ENCODE measurements around the gene TWSG1.
"Not testable (repeated sequence)": the region's sequence is repeated elsewhere in the genome, so short reads cannot be mapped to it uniquely, and the experiment has no call there.

Gene TWSG1

GRCh38 chr18:9400197-9400596 is 65.6 kb downstream of the TWSG1 start:
- FAIRE-seq: no peak

- no peak for FAIRE-seq
These were observed 66.6 kb downstream of the TWSG1 start for GRCh38 chr18:9401176-9401575.

- FAIRE-seq: not testable (repeated sequence)
These were observed 67.9 kb downstream of the TWSG1 start for GRCh38 chr18:9402358-9403007.

GRCh38 chr18:9403795-9404564 is 69.4 kb downstream of the TWSG1 start:
- FAIRE-seq: no peak

- no peak for FAIRE-seq
These were observed 70.0 kb downstream of the TWSG1 start for GRCh38 chr18:9404565-9405060.

- no peak for FAIRE-seq
These were observed 70.6 kb downstream of the TWSG1 start for GRCh38 chr18:9405130-9405529.

GRCh38 chr18:9405977-9406376 is 71.4 kb downstream of the TWSG1 start:
- no peak for FAIRE-seq

GRCh38 chr18:9410515-9410914 is 75.9 kb downstream of the TWSG1 start:
- FAIRE-seq: no peak

GRCh38 chr18:9413576-9413975 is 79.0 kb downstream of the TWSG1 start:
- no peak for FAIRE-seq

GRCh38 chr18:9416563-9417072 is 82.0 kb downstream of the TWSG1 start:
- FAIRE-seq: no peak

- FAIRE-seq: no peak
These were observed 82.7 kb downstream of the TWSG1 start for GRCh38 chr18:9417073-9417851.

- FAIRE-seq: no peak
These were observed 83.6 kb downstream of the TWSG1 start for GRCh38 chr18:9418047-9418690.

GRCh38 chr18:9419956-9420631 is 85.5 kb downstream of the TWSG1 start:
- FAIRE-seq: no peak

- FAIRE-seq: no peak
These were observed 86.7 kb downstream of the TWSG1 start for GRCh38 chr18:9421096-9421900.

- FAIRE-seq: no peak
These were observed 87.3 kb downstream of the TWSG1 start for GRCh38 chr18:9421901-9422327.

- no peak for FAIRE-seq
These were observed 88.4 kb downstream of the TWSG1 start for GRCh38 chr18:9422816-9423519.

- FAIRE-seq: not testable (repeated sequence)
These were observed 89.1 kb downstream of the TWSG1 start for GRCh38 chr18:9423648-9424047.

GRCh38 chr18:9424235-9424634 is 89.7 kb downstream of the TWSG1 start:
- not testable (repeated sequence) for FAIRE-seq

GRCh38 chr18:9426753-9427152 is 92.2 kb downstream of the TWSG1 start:
- no peak for FAIRE-seq

GRCh38 chr18:9428301-9428706 is 93.7 kb downstream of the TWSG1 start:
- no peak for FAIRE-seq

Measured in TTC549 (cell line).